Measurements from ENCODE around the gene GATD1.

DNA sequence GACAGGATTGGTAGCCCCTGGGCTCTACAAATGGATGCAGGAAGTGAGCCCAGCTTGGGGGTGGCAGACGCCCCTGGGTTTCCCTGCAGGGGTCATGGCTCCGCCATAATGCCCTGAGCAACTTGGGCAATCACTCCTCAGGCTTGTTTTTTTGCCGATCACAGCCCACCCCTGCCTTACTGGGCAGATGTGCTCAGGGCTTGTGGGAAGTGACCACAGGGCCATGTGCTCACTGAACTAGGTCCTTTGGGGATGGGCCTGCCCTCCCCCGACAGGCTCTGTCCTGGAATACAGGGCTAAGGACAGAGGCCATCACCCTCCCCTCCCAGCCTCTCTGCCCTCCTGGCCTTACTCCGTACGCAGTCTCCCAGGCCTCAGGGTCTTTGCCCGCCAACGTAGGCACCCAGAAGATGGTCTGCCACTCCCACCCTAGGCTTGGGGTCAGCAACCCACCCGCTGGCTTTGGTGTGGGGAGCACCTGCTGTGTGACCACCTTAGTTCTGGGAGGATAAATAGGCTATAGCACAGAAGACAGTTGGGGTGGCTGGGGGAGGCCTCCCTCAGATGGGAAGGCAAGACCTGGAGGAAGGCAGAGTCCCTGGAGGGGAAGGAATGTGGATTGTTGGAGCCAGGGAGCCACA, 36.3 kb upstream of the GATD1 start:
- TF ChIP-seq CTCF (IDR thresholded peaks at IDR 0.05; ENCODE audit: low read length) (no peak), EZH2 (optimal IDR thresholded peaks at IDR 0.05; ENCODE audit: low read depth, low read length) (no peak), EZH2phosphoT487 (IDR thresholded peaks at IDR 0.05; ENCODE audit: low read length) (no peak)

Data from MM.1S (cell line).